HG02642 (cell line): Measurements from ENCODE around the gene TAF6.

Experiments
- ATAC-seq: cut with Tn5 transposase; IDR thresholded peaks from one replicate; pipeline ENCODE4 v1.9.1; 2021; ENCODE audit warnings: mild to moderate bottlenecking; ENCODE audit not compliant: unreplicated experiment, poor library complexity

Gene TAF6

GRCh38 chr7:100119072-100119969, at the start of gene TAF6, which contains the start of gene CNPY4:
TSS of gene TAF6 (minus strand) at chr7:100119358. CDS start at chr7:100114209, 5,149 bp downstream.
TSS of gene CNPY4 (plus strand) at chr7:100119634. CDS start at chr7:100119745, 111 bp downstream.
- peak; percentile 82 for ATAC-seq

- no peak for ATAC-seq
These were observed 48.8 kb upstream of the TAF6 start for GRCh38 chr7:100167912-100168323.

GRCh38 chr7:100166970-100167911, 48.1 kb upstream of the TAF6 start:
- no peak for ATAC-seq

- no peak for ATAC-seq
These were observed 47.3 kb upstream of the TAF6 start for GRCh38 chr7:100166317-100166940.

- ATAC-seq, result no peak
These were observed 44.7 kb upstream of the TAF6 start for GRCh38 chr7:100163871-100164270.

GRCh38 chr7:100163006-100163531, 43.9 kb upstream of the TAF6 start:
- no peak for ATAC-seq

GRCh38 chr7:100160067-100160466, 40.9 kb upstream of the TAF6 start:
- ATAC-seq, result no peak

- no peak for ATAC-seq
These were observed 40.0 kb upstream of the TAF6 start for GRCh38 chr7:100159099-100159623.

GRCh38 chr7:100158229-100159098, 39.3 kb upstream of the TAF6 start, which contains the start of gene TRAPPC14:
TSS of gene TRAPPC14 (minus strand) at chr7:100158723. CDS start at chr7:100158499, 224 bp downstream.
- ATAC-seq, result peak; percentile 85

- no peak for ATAC-seq
These were observed 38.4 kb upstream of the TAF6 start for GRCh38 chr7:100157334-100158228.

- ATAC-seq, result no peak
These were observed 37.8 kb upstream of the TAF6 start for GRCh38 chr7:100157069-100157333.

- no peak for ATAC-seq
These were observed 37.3 kb upstream of the TAF6 start for GRCh38 chr7:100156331-100157068.

GRCh38 chr7:100155553-100156317, 36.6 kb upstream of the TAF6 start:
- no peak for ATAC-seq

GRCh38 chr7:100154651-100155491, 35.7 kb upstream of the TAF6 start:
- no peak for ATAC-seq

GRCh38 chr7:100153708-100154535, 34.8 kb upstream of the TAF6 start:
- no peak for ATAC-seq
